Measurements from ENCODE around the gene C1GALT1C1L. TPM values are rescaled to one million over a fixed set of nuclear protein-coding genes. Genes with fewer than 3 reads are reported as not detected.

The C1GALT1C1L gene
- total RNA-seq, 1 experiment from 2014 or later = 1.3 TPM

GRCh38 chr2:43708891-43709290 is 32.7 kb upstream of the C1GALT1C1L start:
- Mint-ChIP-seq H3K27ac (ENCODE audit: unreplicated experiment) (no peak overlapping the region), H3K4me3 (ENCODE audit: low read depth, unreplicated experiment) (no peak overlapping the region)
- no peak for DNase-seq

DNA sequence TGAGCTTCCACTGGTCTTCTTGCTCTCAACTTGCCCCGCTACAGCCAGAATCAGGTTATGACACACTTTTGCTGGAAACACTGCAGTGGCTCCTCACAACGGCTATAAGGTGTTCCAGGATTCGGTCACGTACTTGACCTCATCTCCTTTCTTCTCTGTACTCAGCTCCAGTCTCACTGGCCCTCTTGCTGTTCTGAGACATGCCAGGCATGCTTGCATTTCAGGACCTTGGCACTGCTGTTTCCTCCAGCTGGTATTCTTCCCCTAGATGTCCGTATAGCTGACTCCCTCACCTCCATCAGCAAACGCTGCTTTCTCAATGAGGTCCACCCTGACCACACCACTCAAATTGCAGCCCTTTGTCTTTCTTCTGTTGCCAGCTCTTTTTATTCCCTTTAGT is 31.9 kb upstream of the C1GALT1C1L start:
- Mint-ChIP-seq H3K27ac (ENCODE audit: unreplicated experiment) (no peak overlapping the region), H3K4me3 (ENCODE audit: low read depth, unreplicated experiment) (no peak overlapping the region), H3K27me3 (ENCODE audit: unreplicated experiment) (no peaks in the 10 kb centered on the region), H3K36me3 (ENCODE audit: insufficient read depth, unreplicated experiment) (no peaks in the 10 kb centered on the region), H3K4me1 (ENCODE audit: low read depth, unreplicated experiment) (peaks cover 10% of the 10 kb centered on the region), H3K9me3 (ENCODE audit: low read depth, unreplicated experiment) (no peaks in the 10 kb centered on the region)
- intact Hi-C loops (cut with micrococcal nuclease; ENCODE audit: unreplicated experiment) = no loop called here
- TF ChIP-seq CTCF (IDR thresholded peaks at IDR 0.05; ENCODE audit: unreplicated experiment) = no peak
- no peak for DNase-seq
- no TSS peak for BruUV-seq (replicated peaks)
- CTCF ChIA-PET = no interaction called here

More at GRCh38 chr2:43708891-43709290, 32.7 kb upstream of the C1GALT1C1L start:
- BruUV-seq (replicated peaks) = no TSS peak
- no peaks in the 10 kb centered on the region for H3K9me3 Mint-ChIP-seq (ENCODE audit: low read depth, unreplicated experiment)
- CTCF ChIA-PET = no interaction called here
- H3K27me3 Mint-ChIP-seq (ENCODE audit: unreplicated experiment) = no peaks in the 10 kb centered on the region
- intact Hi-C loops (cut with micrococcal nuclease; ENCODE audit: unreplicated experiment) = no loop called here
- no peaks in the 10 kb centered on the region for H3K36me3 Mint-ChIP-seq (ENCODE audit: insufficient read depth, unreplicated experiment)
- peaks cover 10% of the 10 kb centered on the region for H3K4me1 Mint-ChIP-seq (ENCODE audit: low read depth, unreplicated experiment)
- no peak for TF ChIP-seq CTCF (IDR thresholded peaks at IDR 0.05; ENCODE audit: unreplicated experiment)

- intact Hi-C loops (cut with micrococcal nuclease; ENCODE audit: unreplicated experiment) = no loop called here
- Mint-ChIP-seq H3K36me3 (ENCODE audit: insufficient read depth, unreplicated experiment) (no peaks in the 10 kb centered on the region), H3K4me1 (ENCODE audit: low read depth, unreplicated experiment) (peaks cover 6% of the 10 kb centered on the region), H3K9me3 (ENCODE audit: low read depth, unreplicated experiment) (no peaks in the 10 kb centered on the region), H3K27me3 (ENCODE audit: unreplicated experiment) (no peaks in the 10 kb centered on the region), H3K4me3 (ENCODE audit: low read depth, unreplicated experiment) (no peak overlapping the region), H3K27ac (ENCODE audit: unreplicated experiment) (no peak overlapping the region)
- TF ChIP-seq CTCF (IDR thresholded peaks at IDR 0.05; ENCODE audit: unreplicated experiment) = no peak
- CTCF ChIA-PET = no interaction called here
- BruUV-seq (replicated peaks) = no TSS peak
- no peak for DNase-seq
Measured at GRCh38 chr2:43707255-43708015, 31.2 kb upstream of the C1GALT1C1L start.

- CTCF ChIA-PET = no interaction called here
- DNase-seq = no peak
- no peaks in the 10 kb centered on the region for H3K27me3 Mint-ChIP-seq (ENCODE audit: unreplicated experiment)
- no TSS peak for BruUV-seq (replicated peaks)
- no peaks in the 10 kb centered on the region for H3K4me1 Mint-ChIP-seq (ENCODE audit: low read depth, unreplicated experiment)
- H3K36me3 Mint-ChIP-seq (ENCODE audit: insufficient read depth, unreplicated experiment) = no peaks in the 10 kb centered on the region
- H3K9me3 Mint-ChIP-seq (ENCODE audit: low read depth, unreplicated experiment) = no peaks in the 10 kb centered on the region
- H3K4me3 Mint-ChIP-seq (ENCODE audit: low read depth, unreplicated experiment) = no peak overlapping the region
- TF ChIP-seq CTCF (IDR thresholded peaks at IDR 0.05; ENCODE audit: unreplicated experiment) = no peak
- no peak overlapping the region for H3K27ac Mint-ChIP-seq (ENCODE audit: unreplicated experiment)
- intact Hi-C loops (cut with micrococcal nuclease; ENCODE audit: unreplicated experiment) = no loop called here
Measured at GRCh38 chr2:43701111-43701510, 24.9 kb upstream of the C1GALT1C1L start.
